Glutamatergic neuron (in vitro differentiated cells): Measurements from ENCODE around the gene MTFR2. TPM values are rescaled to one million over a fixed set of nuclear protein-coding genes. Genes with fewer than 3 reads are reported as not detected.

ENCODE experiments used
- DNase-seq: peaks from one replicate; pipeline ENCODE4 v3.0.0; 2022
- H3K27ac Mint-ChIP-seq: one replicate; pipeline ENCODE4 v1.8.0; 2020; ENCODE audit warnings: mild to moderate bottlenecking, mixed read lengths, inconsistent platforms; ENCODE audit not compliant: unreplicated experiment
- H3K27me3 Mint-ChIP-seq: one replicate; pipeline ENCODE4 v1.8.0; 2020; ENCODE audit warnings: mild to moderate bottlenecking, moderate library complexity, mixed read lengths, inconsistent platforms; ENCODE audit not compliant: unreplicated experiment
- H3K36me3 Mint-ChIP-seq: one replicate; pipeline ENCODE4 v1.8.0; 2020; ENCODE audit warnings: mild to moderate bottlenecking, mixed read lengths, inconsistent platforms; ENCODE audit not compliant: unreplicated experiment
- H3K4me1 Mint-ChIP-seq: one replicate; pipeline ENCODE4 v1.8.0; 2020; ENCODE audit warnings: mild to moderate bottlenecking, low read depth, mixed read lengths, inconsistent platforms; ENCODE audit not compliant: unreplicated experiment
- H3K4me3 Mint-ChIP-seq: one replicate; pipeline ENCODE4 v1.8.0; 2020; ENCODE audit warnings: mild to moderate bottlenecking, mixed read lengths, inconsistent platforms; ENCODE audit not compliant: unreplicated experiment
- H3K9me3 Mint-ChIP-seq: one replicate; pipeline ENCODE4 v1.8.0; 2020; ENCODE audit warnings: mild to moderate bottlenecking, moderate library complexity, mixed read lengths, inconsistent platforms; ENCODE audit not compliant: unreplicated experiment
- total RNA-seq: library from RNA; stranded (reverse); fragmentation: NEBNext Ultra II Directional; extraction: Animal tissue kit (Norgen Biotek cat#: 25700); gene quantifications from one replicate; pipeline ENCODE4 v1.2.1, GENCODE V29; 2021; ENCODE audit not compliant: unreplicated experiment
- TF ChIP-seq, protein P1 (sequence below): fragments of 200-600 bp; sonication (generic); IDR thresholded peaks from one replicate; pipeline ENCODE4 v1.5.0; 2021; ENCODE audit not compliant: partially characterized antibody, unreplicated experiment

MTFR2 gene
- total RNA-seq, 1 donor from 2014 or later, result 1.9 TPM

- Mint-ChIP-seq H3K36me3 (no peaks in the 10 kb centered on the region), H3K27ac (no peak overlapping the region)
Measured at GRCh38 chr6:136236466-136237293, 13.4 kb downstream of the MTFR2 start.

DNA sequence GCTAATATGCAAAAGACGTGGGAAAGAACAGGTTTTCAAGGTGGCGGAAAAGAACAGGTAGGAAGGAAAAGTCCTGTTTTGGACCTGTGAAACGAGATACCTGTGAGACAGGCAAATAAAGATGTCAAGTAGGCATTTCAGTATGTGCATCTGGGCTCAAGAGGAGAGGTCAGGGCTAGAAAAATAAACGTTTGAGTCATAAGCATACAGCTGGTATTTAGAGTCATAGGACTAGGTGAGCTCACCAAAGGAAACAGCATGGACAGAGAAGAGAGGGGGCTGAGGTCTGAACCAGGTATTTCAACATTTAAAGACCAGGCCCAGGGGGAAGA lies 14.9 kb downstream of the MTFR2 start:
- Mint-ChIP-seq H3K36me3 (no peaks in the 10 kb centered on the region), H3K4me1 (no peaks in the 10 kb centered on the region), H3K4me3 (no peak overlapping the region), H3K9me3 (no peaks in the 10 kb centered on the region), H3K27ac (no peak overlapping the region), H3K27me3 (no peaks in the 10 kb centered on the region)
- TF ChIP-seq, protein P1, sequence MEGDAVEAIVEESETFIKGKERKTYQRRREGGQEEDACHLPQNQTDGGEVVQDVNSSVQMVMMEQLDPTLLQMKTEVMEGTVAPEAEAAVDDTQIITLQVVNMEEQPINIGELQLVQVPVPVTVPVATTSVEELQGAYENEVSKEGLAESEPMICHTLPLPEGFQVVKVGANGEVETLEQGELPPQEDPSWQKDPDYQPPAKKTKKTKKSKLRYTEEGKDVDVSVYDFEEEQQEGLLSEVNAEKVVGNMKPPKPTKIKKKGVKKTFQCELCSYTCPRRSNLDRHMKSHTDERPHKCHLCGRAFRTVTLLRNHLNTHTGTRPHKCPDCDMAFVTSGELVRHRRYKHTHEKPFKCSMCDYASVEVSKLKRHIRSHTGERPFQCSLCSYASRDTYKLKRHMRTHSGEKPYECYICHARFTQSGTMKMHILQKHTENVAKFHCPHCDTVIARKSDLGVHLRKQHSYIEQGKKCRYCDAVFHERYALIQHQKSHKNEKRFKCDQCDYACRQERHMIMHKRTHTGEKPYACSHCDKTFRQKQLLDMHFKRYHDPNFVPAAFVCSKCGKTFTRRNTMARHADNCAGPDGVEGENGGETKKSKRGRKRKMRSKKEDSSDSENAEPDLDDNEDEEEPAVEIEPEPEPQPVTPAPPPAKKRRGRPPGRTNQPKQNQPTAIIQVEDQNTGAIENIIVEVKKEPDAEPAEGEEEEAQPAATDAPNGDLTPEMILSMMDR, result no peak
- DNase-seq, result no peak

More at GRCh38 chr6:136236466-136237293, 13.4 kb downstream of the MTFR2 start:
- TF ChIP-seq, protein P1, result no peak
- H3K4me1 Mint-ChIP-seq, result no peaks in the 10 kb centered on the region
- no peaks in the 10 kb centered on the region for H3K27me3 Mint-ChIP-seq
- no peak for DNase-seq
- H3K9me3 Mint-ChIP-seq, result no peaks in the 10 kb centered on the region
- no peak overlapping the region for H3K4me3 Mint-ChIP-seq

DNA sequence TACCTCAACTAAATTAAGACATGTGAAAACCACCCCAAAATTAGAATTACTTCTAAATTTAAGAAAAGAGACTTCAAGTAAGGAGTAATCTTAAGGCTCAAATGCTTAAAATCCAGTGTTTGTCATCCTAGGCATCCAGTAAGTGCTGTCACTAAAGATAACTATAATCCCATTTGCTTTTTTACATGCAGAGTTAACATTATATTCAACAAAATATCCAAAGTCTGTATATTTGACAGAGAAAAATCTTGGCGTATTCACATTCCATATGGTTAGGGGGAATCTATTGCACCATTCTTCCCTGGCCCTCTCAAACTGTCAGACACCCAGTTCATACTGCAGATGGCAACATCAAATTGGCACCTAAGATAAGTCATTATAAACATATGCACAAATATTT lies 17.4 kb downstream of the MTFR2 start:
- H3K4me3 Mint-ChIP-seq, result no peak overlapping the region
- no peaks in the 10 kb centered on the region for H3K9me3 Mint-ChIP-seq
- no peaks in the 10 kb centered on the region for H3K4me1 Mint-ChIP-seq
- no peak overlapping the region for H3K27ac Mint-ChIP-seq
- no peaks in the 10 kb centered on the region for H3K27me3 Mint-ChIP-seq
- no peaks in the 10 kb centered on the region for H3K36me3 Mint-ChIP-seq
- DNase-seq, result no peak
- TF ChIP-seq, protein P1, result no peak

DNA sequence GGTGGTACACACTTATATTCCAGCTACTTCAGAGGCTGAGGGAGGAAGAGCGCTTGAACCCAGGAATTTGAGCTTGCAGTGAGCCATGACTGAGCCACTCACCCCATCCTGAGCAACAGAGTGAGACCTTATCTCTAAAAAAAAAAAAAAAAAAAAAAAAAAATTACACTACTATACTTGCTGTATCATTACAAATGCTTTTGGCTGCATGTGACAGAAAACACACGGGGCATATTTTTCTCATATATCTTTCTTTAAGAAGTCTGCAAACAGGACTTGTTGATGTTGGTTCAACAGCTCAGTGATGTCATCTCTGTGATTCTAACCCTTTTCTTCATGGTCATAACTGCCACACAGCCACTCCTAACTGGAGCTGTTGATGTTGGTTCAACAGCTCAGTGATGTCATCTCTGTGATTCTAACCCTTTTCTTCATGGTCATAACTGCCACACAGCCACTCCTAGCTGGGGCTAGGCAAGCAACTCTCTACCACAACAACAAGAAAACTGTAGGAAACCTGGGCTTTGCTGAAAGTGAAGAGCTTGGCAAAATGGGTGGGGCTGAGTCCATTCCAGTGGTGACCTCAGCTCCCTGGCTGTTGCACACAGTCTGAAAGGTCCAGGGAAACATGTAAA lies 19.8 kb downstream of the MTFR2 start:
- no peaks in the 10 kb centered on the region for H3K9me3 Mint-ChIP-seq
- TF ChIP-seq, protein P1, result no peak
- no peak for DNase-seq
- H3K27ac Mint-ChIP-seq, result no peak overlapping the region
- H3K27me3 Mint-ChIP-seq, result no peaks in the 10 kb centered on the region
- H3K4me1 Mint-ChIP-seq, result no peaks in the 10 kb centered on the region
- H3K4me3 Mint-ChIP-seq, result no peak overlapping the region
- no peaks in the 10 kb centered on the region for H3K36me3 Mint-ChIP-seq

GRCh38 chr6:136228814-136229213 lies 21.3 kb downstream of the MTFR2 start:
- no peaks in the 10 kb centered on the region for H3K4me1 Mint-ChIP-seq
- H3K27ac Mint-ChIP-seq, result no peak overlapping the region
- H3K9me3 Mint-ChIP-seq, result no peaks in the 10 kb centered on the region
- TF ChIP-seq, protein P1, result no peak
- H3K36me3 Mint-ChIP-seq, result no peaks in the 10 kb centered on the region
- H3K27me3 Mint-ChIP-seq, result no peaks in the 10 kb centered on the region
- DNase-seq, result no peak
- H3K4me3 Mint-ChIP-seq, result no peak overlapping the region
